ENCODE results near the gene NME1. TPM values are rescaled to one million over a fixed set of nuclear protein-coding genes. Genes with fewer than 3 reads are reported as not detected.

Gene NME1
- total RNA-seq, 1 experiment from 2014 or later = 220 TPM

DNA sequence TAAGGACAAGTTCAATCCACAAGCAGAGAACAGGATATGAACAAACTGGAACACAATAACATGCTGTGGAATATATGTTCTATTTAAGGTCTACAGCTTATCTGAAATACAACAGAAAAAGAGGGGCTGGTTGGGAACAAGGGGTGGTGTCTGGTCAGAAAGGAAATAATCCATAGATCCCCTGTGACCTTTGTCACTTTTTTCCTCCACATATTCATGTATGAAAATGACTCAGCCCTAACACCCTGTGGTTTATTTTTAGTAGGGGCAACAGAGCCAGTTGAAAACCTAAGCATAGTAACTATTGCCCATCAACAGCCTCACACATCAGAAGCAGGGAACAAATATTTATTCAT lies 20.4 kb upstream of the NME1 start:
- no peak overlapping the region for H2BK12ac ChIP-seq (ENCODE audit: insufficient read length, low read depth, low read length)
- H3K27ac ChIP-seq (ENCODE audit: insufficient read length, low read depth, low read length) = no peak overlapping the region
- H2AFZ ChIP-seq (ENCODE audit: low read length) = no peak overlapping the region
- no peaks in the 10 kb centered on the region for H3K27me3 ChIP-seq (ENCODE audit: insufficient read depth, low read length)
- H3K9me3 Mint-ChIP-seq = peaks cover 3% of the 10 kb centered on the region in 2 experiments; a peak in 4 of 5 replicates
- no peak overlapping the region for H2BK15ac ChIP-seq (ENCODE audit: low read depth, low read length)
- H3T11ph ChIP-seq (ENCODE audit: low read length) = no peak overlapping the region
- H4K8ac ChIP-seq (replicated peaks; ENCODE audit: insufficient read length, low read depth, low read length) = no peak overlapping the region
- H3K4me1 ChIP-seq (ENCODE audit: insufficient read depth, low read length) = no peaks in the 10 kb centered on the region; the same call in 1 of the 2 replicates
- H3K9me3 ChIP-seq (ENCODE audit: control insufficient read depth, low read depth, low read length) = no peaks in the 10 kb centered on the region
- no peak overlapping the region for H3K9ac ChIP-seq (ENCODE audit: extremely low read depth, insufficient read length, low read length)
- no peak overlapping the region for H3K14ac ChIP-seq (ENCODE audit: insufficient read depth, low read length)
- H3K56ac ChIP-seq (ENCODE audit: insufficient read length, low read depth, low read length) = no peak overlapping the region
- DNase-seq = no peak
- H3K36me3 Mint-ChIP-seq (ENCODE audit: insufficient read depth in 1 of 3, low read depth in 3 of 3) = peaks cover 0 to 3% (median 0%) of the 10 kb centered on the region in 3 experiments; a peak in 1 of 7 replicates
- no peak overlapping the region for H2BK5ac ChIP-seq (ENCODE audit: insufficient read length, low read length)
- no peak overlapping the region for H3K4me3 Mint-ChIP-seq
- H3K79me1 ChIP-seq (ENCODE audit: insufficient read depth, low read depth, low read length, poor library complexity, severe bottlenecking) = no peaks in the 10 kb centered on the region
- H4K20me1 ChIP-seq (ENCODE audit: control insufficient read depth, insufficient read depth, insufficient read length) = no peaks in the 10 kb centered on the region
- no peak overlapping the region for H3K4ac ChIP-seq (ENCODE audit: low read depth, low read length)
- H3K18ac ChIP-seq (ENCODE audit: insufficient read length, low read depth, low read length) = no peak overlapping the region
- H4K5ac ChIP-seq (ENCODE audit: insufficient read length, low read depth, low read length) = no peak overlapping the region
- TF ChIP-seq, protein P1, sequence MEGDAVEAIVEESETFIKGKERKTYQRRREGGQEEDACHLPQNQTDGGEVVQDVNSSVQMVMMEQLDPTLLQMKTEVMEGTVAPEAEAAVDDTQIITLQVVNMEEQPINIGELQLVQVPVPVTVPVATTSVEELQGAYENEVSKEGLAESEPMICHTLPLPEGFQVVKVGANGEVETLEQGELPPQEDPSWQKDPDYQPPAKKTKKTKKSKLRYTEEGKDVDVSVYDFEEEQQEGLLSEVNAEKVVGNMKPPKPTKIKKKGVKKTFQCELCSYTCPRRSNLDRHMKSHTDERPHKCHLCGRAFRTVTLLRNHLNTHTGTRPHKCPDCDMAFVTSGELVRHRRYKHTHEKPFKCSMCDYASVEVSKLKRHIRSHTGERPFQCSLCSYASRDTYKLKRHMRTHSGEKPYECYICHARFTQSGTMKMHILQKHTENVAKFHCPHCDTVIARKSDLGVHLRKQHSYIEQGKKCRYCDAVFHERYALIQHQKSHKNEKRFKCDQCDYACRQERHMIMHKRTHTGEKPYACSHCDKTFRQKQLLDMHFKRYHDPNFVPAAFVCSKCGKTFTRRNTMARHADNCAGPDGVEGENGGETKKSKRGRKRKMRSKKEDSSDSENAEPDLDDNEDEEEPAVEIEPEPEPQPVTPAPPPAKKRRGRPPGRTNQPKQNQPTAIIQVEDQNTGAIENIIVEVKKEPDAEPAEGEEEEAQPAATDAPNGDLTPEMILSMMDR (conservative IDR thresholded peaks at IDR 0.05) = no peak
- no peaks in the 10 kb centered on the region for H3K79me2 ChIP-seq (ENCODE audit: insufficient read depth, low read length)
- no peaks in the 10 kb centered on the region for H3K27me3 Mint-ChIP-seq (ENCODE audit: low read depth)
- peaks cover 0 to 2% of the 10 kb centered on the region in 2 experiments; a peak in 1 of 4 replicates for H3K4me1 Mint-ChIP-seq
- H4K91ac ChIP-seq (ENCODE audit: insufficient read length, low read depth, low read length) = no peak overlapping the region
- H3K23ac ChIP-seq (ENCODE audit: insufficient read length, low read depth, low read length) = no peak overlapping the region
- H3K4me2 ChIP-seq (ENCODE audit: insufficient read depth, insufficient read length, low read length) = no peak overlapping the region
- no peak overlapping the region for H3K27ac Mint-ChIP-seq
- H2BK20ac ChIP-seq (ENCODE audit: low read depth, low read length, poor library complexity, severe bottlenecking) = no peak overlapping the region
- no peak overlapping the region for H2AK5ac ChIP-seq (ENCODE audit: insufficient read length, low read length)
- no peak overlapping the region for H2BK120ac ChIP-seq (ENCODE audit: low read depth, low read length, poor library complexity, severe bottlenecking)
- no peaks in the 10 kb centered on the region for H3K23me2 ChIP-seq (ENCODE audit: insufficient read length, low read depth, low read length, poor library complexity, severe bottlenecking)

All from H9 (cell line).